Measurements from ENCODE around the gene ADGRL3. TPM values are rescaled to one million over a fixed set of nuclear protein-coding genes. Genes with fewer than 3 reads are reported as not detected.

The ADGRL3 gene
- total RNA-seq, 4 donors from 2014 or later: 0.19 to 7.8 (median 1.3) TPM

DNA sequence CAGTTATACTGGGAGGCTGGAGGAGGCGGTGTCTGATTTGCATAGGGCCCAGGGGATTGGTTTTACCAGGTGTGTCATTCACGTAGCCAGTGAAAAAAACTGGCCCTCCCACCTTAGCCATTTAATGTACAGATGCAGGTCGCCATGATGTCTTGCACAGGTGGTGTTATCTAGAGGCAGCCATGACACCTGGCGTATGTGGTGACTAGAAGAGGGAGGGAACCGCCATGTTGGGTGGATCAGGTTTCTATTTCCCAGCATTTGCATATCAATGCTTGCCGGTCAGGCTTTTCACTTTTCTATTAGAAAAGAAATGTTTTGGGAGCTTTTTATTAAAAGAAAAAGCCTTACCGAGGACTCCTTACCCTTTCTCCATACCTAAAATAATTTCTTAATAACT lies 523.4 kb downstream of the ADGRL3 start:
- 83 to 92% methylated on average over 7 of the region's 7 CpGs for WGBS, 2 donors
- no peak for DNase-seq
- Histone ChIP-seq H3K27me3 (no peaks in the 10 kb centered on the region), H3K9me3 (no peaks in the 10 kb centered on the region), H3K27ac (no peak overlapping the region), H3K4me3 (no peak overlapping the region), H3K4me1 (no peaks in the 10 kb centered on the region), H3K36me3 (no peaks in the 10 kb centered on the region)
- TF ChIP-seq POLR2A (IDR thresholded peaks at IDR 0.05): no peak
- TF ChIP-seq, protein P1, sequence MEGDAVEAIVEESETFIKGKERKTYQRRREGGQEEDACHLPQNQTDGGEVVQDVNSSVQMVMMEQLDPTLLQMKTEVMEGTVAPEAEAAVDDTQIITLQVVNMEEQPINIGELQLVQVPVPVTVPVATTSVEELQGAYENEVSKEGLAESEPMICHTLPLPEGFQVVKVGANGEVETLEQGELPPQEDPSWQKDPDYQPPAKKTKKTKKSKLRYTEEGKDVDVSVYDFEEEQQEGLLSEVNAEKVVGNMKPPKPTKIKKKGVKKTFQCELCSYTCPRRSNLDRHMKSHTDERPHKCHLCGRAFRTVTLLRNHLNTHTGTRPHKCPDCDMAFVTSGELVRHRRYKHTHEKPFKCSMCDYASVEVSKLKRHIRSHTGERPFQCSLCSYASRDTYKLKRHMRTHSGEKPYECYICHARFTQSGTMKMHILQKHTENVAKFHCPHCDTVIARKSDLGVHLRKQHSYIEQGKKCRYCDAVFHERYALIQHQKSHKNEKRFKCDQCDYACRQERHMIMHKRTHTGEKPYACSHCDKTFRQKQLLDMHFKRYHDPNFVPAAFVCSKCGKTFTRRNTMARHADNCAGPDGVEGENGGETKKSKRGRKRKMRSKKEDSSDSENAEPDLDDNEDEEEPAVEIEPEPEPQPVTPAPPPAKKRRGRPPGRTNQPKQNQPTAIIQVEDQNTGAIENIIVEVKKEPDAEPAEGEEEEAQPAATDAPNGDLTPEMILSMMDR (IDR thresholded peaks at IDR 0.05): no peak
- intact Hi-C loops (cut with DNase I): no loop called here

DNA sequence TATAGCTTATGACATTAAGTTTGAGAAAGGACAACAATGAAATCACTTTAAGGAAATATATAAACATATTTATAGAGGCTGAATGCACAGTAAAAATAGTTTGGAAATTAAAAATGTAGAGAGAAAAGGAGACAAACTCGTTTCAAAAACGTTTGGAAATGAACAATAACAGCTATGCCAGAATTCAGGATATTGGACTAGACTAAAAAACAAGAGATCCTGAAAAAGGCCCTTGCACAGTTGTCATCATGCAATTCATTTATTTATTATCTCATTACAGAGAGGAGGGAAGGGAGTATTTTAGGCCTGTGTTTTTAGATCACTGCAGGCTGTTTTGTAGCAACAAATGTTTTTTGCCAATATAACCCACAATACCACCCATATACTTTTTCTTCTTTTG lies 527.2 kb downstream of the ADGRL3 start:
- H3K36me3 ChIP-seq: no peaks in the 10 kb centered on the region
- H3K27me3 ChIP-seq: no peaks in the 10 kb centered on the region
- TF ChIP-seq, protein P1 (IDR thresholded peaks at IDR 0.05): no peak
- TF ChIP-seq POLR2A (IDR thresholded peaks at IDR 0.05): no peak
- no peak overlapping the region for H3K27ac ChIP-seq
- intact Hi-C loops (cut with DNase I): no loop called here
- 42 to 45% methylated on average over 2 of the region's 2 CpGs for WGBS, 2 donors
- no peaks in the 10 kb centered on the region for H3K4me1 ChIP-seq
- no peaks in the 10 kb centered on the region for H3K9me3 ChIP-seq
- DNase-seq: no peak
- H3K4me3 ChIP-seq: no peak overlapping the region

DNA sequence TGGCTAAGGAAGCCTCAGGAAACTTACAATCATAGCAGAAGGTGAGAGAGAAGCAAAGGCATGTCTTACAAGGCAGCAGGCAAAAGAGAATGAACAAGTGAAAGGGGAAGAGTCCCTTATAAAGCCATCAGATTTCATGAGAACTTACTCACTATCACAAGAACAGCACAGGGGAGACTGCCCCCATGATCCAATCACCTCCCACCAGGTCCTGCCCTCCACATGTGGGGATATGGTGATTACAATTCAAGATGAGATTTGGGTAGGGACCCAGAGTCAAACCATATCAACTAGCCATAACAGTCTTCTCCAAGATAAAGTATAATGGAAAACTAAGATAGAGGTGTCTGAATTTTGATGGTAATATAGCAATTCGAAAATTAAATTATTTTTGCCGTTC lies 534.3 kb downstream of the ADGRL3 start:
- TF ChIP-seq, protein P1 (IDR thresholded peaks at IDR 0.05): no peak
- TF ChIP-seq POLR2A (IDR thresholded peaks at IDR 0.05): no peak
- no peaks in the 10 kb centered on the region for H3K27me3 ChIP-seq
- H3K9me3 ChIP-seq: no peaks in the 10 kb centered on the region
- WGBS, 2 donors: 82 to 89% methylated on average over 2 of the region's 2 CpGs
- H3K4me1 ChIP-seq: no peaks in the 10 kb centered on the region
- H3K4me3 ChIP-seq: no peak overlapping the region
- DNase-seq: no peak
- no peaks in the 10 kb centered on the region for H3K36me3 ChIP-seq
- intact Hi-C loops (cut with DNase I): no loop called here
- H3K27ac ChIP-seq: no peak overlapping the region

DNA sequence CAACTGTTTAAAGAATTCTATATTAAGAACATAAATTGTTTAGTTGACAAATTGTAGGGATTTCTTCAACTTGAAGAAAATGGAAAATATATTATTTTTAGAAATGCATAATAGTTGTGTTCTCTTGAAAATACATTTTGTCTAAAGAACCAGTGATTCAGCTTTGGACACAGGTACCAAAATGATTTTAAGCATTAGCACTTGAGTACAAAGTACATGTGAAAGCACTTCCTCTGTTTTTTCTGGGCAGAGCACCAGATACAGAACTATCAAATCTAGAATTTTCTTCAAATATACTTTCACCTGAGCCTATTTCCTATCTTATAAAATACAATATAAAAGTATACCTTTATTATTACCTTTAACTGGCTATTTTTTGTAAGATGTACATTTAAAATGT lies 539.8 kb downstream of the ADGRL3 start:
- H3K27me3 ChIP-seq: no peaks in the 10 kb centered on the region
- peaks cover 0 to 10% (median 0%) of the 10 kb centered on the region in 3 donors for H3K9me3 ChIP-seq
- no peak overlapping the region for H3K4me3 ChIP-seq
- DNase-seq: no peak
- H3K4me1 ChIP-seq: no peaks in the 10 kb centered on the region
- no peak for TF ChIP-seq POLR2A (IDR thresholded peaks at IDR 0.05)
- TF ChIP-seq, protein P1 (IDR thresholded peaks at IDR 0.05): no peak
- no peak overlapping the region for H3K27ac ChIP-seq
- intact Hi-C loops (cut with DNase I): no loop called here
- H3K36me3 ChIP-seq: no peaks in the 10 kb centered on the region

DNA sequence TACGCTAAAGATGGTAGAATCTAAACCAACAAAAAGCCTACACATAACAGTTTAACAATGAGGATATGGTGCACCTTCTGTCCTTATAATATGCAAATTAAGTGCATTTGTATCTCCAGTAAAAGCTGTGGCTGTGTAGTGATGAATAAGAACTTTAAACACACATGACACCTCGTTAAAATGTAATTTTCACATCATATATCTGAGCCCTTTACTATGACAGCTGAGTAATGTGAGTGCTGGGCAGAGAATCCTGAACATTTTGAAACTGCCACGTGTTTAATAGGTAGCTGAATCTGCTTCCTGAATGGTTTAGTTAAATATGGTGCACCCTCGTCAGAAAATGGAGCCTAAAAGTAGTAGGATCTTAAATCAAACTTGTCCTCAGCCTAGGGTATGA lies 540.8 kb downstream of the ADGRL3 start:
- no peaks in the 10 kb centered on the region for H3K27me3 ChIP-seq
- no peaks in the 10 kb centered on the region for H3K36me3 ChIP-seq
- peaks cover 0 to 10% (median 0%) of the 10 kb centered on the region in 3 donors for H3K9me3 ChIP-seq
- no peak for TF ChIP-seq POLR2A (IDR thresholded peaks at IDR 0.05)
- H3K27ac ChIP-seq: no peak overlapping the region
- WGBS, 2 donors: 45 to 52% methylated on average over 4 of the region's 4 CpGs
- H3K4me1 ChIP-seq: no peaks in the 10 kb centered on the region
- intact Hi-C loops (cut with DNase I): no loop called here
- DNase-seq: no peak
- no peak overlapping the region for H3K4me3 ChIP-seq
